Fibroblast of gingiva (primary cell): ENCODE data around the gene PTPRT.

ENCODE experiments used
- DNase-seq: peaks from one replicate; pipeline ENCODE4 v3.0.0-alpha.2; 2011; ENCODE audit warnings: low read depth

Gene PTPRT

DNA sequence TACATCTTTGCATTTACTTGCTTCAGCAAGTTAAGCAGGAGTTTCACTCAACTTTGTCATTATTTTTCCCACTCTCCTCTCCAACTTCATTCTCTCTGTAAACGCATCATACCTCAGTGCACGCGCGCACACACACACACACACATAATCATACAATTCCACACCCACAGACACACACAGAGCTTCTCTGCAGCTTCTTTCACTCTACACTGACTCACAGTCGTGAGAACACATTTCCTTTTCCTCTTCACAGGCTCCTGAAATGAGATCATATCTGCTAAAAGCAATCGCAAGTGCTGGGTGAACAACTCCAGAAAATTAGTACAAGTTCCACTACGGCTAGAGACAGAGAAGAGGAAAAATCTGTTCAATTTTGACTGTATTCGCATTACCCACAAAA, 215.4 kb downstream of the PTPRT start:
- no peak for DNase-seq

DNA sequence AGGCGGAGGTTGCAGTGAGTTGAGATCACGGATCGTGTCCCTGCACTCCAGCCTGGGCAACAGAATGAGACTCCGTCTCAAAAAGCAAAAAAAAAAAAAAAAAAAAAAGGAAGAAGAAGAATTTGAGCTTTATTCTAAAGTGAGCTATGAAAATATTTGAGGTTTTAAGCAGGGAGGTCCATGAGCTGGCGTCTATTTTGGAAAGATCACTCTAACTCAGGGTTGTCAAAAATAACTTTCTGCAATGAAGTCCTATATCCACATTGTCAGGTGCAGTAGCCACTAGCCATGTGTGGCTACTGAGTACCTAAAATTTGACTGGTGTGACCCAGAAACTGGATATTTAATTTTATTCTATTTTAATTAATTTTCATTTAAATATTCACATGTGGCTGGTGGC, 217.1 kb downstream of the PTPRT start:
- DNase-seq = no peak

DNA sequence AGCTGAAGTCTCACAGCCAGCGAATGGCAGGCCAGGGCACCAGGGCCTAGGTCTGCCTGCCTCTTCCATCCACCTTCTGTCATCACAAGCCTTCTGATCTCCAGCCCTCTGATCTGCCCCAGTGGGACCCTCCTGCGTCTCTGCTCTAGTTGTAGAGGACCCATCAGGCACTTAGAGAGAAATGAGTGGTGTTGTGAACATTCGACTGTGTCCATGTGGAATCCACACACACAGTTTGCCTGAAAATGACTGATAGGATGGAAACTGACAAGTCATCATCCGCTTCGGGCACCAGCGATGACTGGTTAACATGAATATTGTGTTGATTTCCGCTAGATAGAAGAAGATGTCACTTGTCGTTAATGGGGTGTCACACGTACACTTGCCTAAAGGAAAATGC, 221.0 kb downstream of the PTPRT start:
- no peak for DNase-seq

DNA sequence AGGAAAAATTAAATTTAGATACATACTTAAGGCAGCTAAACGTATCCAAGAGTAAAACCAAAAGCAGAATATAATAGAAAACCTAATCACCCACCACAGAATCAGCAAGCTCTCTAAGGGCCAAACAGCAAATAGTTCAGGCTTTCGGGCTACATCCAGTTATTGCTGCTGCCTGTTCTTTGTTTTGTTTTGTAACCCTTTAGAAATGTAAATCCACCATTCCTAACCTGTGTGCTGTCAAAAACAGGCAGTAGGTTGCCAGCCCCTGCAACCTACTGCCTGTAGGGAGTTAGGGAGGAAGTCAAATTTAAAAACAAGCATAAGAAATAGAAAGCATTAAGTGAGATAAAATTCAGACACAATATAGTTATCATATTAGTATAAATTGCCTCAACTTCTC, 225.9 kb downstream of the PTPRT start:
- no peak for DNase-seq

DNA sequence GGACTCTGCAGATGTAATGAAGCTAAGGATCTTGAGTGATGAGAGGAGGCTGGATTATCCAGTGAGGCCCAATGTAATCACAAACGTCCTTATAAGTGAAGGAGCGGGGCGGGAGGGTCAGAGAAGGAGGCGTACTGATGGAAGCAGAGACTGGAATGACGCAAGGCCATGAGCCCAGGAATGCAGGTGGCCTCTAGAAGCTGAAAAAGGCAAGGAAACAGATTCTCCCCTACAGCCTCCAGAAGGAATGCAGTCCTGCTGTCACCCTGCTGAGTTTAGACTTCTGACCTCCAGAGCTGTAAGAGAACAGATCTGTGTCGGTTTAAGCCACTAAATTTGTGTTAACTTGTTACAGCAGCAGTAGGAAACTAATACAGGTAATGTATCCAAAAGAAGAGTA, 227.9 kb downstream of the PTPRT start:
- no peak for DNase-seq

DNA sequence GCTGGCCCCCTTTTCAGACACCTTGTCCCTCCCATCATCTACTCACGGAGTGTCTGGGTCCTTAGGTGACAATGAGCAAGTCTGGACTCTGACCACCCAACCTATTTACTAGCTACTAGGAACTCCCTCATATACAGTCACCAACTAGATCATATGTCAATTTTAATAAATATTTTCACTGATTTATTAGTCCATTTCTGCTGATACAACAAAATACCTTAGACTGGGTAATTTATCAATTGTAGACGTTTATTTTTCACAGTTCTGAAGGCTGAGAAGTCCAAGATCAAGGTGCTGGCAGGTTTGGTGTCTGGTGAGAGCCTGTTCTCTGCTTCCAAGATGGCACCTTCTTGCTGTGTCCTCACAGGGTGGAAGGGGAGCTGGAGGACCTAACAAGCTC, 229.7 kb downstream of the PTPRT start:
- DNase-seq = no peak

DNA sequence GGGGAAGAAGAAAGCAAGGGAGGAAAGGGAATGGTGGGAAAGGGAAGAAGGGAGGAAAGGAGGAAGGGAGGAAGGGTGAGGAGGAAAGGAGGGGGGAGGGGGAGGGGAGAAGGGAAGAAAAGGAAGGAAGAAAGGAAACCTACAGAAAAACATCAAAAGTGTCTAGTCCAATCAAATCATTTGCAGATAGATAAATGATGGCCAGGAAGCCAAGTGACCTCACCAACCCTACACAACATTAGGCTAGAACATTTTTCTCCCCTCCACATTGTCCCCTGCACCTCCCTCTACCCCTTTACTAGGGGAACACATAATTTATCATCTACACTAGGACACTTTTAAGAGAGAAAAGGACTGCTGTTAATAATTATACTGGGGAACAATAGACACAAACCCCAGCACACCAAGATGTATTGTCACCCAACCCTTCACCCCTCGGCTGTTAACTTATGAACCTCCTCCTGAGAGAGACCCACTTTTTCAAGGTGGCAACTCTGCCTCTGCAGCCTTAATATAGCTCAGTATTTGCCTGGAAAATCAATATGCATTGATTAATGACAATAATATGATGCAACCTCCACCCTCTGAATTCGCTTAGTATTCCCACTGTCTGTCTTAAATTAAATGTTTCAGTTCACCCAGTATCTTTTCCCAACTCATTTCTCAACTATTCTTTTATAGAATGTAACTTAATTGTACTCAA, 231.2 kb downstream of the PTPRT start:
- DNase-seq = no peak

DNA sequence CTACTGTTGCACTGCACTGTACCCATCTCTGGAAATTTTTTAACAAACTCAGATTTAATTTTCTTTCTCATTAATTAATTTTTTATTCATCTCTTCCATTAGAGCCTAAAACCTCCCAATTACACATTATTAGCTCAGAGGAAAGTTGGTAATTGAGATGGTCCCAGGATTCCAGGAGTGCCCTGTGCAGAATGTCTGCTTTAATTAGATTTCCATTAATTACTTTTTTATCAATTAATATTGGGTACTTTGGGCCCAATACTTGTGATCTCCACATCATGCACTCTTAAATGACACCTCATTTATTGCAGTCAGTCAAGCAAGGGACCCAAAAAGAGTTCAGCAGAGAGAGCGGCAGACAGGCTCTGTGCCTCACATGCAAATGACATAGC, 232.0 kb downstream of the PTPRT start:
- no peak for DNase-seq

DNA sequence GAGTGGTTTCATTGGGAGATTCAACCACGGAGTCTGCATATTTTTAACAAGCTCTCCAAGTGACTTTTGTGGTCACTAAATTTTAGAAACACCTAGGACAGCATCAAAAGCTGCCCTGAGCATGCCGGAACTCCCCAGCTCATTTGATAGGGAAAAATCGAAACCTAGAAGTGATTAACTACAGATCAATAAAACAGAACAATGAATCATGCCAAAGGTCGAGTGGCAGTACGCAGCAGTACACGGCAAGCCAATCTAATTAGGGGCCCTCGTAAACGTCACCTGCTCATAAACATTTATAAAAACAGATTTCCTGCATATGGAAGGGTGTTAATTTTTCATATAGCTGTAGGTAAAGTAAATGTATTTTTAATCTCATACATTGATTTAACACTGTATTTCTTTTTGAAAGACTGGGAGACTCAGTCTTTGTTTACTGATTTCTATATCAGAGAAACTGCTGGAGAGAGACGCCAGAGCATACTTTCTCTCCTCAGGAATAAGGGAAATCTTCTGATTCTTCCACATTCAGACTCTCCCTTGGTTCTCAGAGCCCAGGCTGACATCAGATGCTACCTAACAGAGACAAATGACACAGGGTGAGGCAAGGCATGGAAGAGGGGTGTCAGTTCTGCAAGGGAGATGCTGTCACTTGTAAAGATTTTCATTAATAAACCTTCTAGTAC, 232.5 kb downstream of the PTPRT start:
- no peak for DNase-seq

DNA sequence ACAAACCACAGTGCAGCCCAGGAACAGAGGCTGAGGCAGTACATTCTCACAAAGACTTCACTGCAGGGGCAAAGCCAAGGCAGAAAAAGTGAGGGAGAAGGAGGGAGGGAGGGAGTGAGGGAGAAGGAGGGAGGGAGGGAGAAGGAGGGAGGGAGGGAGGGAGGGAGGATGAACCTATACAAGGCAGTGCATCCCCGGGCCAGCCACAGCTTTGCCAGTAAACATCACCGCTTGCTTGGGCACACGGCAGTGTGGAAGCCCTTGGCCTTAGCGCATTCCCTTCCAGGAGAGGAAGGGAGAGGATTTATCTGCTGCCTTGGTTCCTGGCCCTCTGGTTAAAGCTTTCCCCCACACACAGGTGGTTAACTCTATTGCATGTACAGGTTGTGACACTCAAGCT, 234.0 kb downstream of the PTPRT start:
- DNase-seq = no peak

DNA sequence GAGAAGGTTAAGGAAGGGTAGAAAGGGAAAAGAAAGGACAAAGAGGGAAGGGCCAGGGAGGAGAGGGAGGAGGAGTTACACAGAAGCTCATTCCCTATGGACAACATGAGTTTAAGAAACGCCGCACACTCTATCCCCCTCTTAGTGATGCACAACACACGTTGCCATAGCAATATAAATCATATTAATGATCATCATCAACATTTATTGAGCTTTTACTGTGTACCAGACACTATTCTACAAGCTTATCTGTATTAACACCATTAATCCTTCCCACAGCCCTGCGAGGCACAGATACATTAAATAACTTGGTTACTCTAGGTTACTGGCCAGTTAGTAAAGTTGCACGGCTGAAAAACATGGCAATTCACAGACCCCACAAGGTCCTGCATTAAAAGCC, 234.8 kb downstream of the PTPRT start:
- DNase-seq = no peak

DNA sequence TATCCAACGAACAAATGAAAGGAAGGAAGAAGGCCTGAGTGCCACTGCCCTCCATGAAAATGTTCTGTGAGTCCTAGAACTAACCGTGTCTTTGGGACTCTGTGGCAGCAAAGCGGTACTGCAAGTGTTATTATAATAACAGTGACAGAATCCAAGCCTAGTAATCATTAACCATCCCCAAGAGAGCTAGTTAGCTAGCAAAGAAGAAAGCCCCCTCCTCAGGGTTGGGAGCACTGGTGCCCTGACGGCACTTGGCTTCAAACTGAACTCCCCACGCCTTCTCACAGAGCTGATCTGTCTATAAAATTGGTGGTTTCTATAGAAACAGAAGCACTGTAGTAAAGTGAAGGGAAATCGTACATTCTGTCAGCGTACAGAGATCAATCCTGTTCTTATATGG, 239.8 kb downstream of the PTPRT start:
- no peak for DNase-seq

DNA sequence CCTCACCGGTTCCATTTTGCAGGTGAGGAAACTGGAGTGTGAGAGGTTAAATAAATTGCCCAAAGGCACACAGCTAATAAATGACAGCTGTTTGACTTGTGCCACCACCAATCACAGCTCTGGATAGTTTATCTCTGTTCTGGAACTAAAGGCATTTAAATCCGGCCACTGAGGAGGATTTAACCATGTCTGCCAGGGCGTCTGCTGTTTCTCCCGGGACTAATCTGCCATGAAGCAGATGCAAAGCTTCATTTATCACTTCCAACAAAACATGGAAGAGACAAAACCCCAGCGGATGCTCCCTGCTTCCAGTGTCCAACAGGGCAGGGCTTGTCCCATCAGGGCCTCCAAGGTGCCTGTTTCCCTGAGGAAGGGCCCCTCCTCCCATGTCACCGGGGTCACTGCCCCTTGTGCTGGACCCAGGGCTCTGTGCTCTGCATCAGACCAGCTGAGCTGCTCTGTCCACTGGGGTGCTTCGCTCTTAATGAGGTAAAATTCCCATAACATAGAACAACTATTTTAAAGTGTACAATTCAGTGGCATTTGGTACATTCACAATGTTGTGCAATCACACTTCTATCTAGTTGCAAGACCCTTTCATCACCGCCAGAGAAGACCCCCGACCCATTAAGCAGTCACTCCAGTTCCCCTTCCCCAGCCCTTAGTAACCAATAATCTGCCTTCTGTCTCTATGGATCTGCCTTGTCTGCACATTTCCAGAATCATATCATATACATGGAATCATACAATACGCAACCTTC, 244.3 kb downstream of the PTPRT start:
- DNase-seq = no peak

DNA sequence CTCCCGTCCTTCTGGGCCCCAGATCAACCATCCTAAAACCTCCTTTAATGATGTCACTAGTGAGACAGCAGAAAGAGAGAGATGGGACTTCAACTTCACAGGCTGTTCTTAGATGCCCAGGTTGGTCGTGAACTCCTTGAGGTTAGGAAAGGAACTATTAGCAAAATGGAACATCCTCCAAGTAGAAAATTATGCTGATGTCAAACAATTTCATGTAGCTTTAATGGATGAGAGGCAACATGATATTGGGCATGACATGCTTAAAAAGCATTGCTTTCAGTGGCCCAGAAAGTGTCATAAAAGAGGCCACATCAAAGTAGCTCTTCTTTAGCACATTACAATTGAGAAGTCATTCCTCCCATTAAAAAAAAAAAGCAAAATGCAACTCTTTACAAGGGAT, 248.1 kb downstream of the PTPRT start:
- DNase-seq = no peak

DNA sequence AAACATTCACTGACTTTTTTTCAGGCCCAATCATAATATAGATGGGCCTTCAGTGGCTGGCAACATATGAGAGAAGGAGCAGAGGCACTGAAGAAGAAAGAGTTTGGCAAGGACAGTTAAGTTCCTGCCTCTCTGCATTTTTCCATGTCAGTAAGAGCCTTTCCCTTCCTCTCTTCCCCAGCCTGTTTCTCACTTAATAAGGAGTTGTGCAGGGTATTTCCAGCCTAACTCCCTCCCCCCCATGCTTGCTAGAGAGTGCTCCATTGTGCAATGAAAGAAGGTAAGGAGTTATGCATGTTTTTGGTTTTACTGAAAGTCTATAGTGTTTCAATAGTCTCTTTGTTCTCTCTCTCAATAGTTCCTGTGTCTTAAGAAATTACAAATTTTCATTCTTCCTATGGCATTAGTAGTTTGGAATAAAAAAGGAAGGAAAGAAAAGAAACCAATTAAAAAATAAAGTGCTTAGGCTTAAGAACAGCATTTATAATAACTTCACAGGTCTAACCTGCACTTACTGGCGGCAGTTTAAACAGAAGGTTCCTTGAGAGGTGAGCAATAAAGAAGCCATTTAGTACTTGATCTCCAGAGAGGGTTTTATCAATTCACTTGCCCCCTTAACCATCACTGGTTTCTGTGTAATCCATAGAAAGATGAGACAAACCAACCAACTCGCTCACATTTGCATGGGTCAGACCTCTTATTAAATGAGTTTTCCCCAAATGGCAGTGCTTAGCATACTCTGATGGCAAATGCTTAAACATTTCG, 251.1 kb downstream of the PTPRT start:
- DNase-seq = no peak

DNA sequence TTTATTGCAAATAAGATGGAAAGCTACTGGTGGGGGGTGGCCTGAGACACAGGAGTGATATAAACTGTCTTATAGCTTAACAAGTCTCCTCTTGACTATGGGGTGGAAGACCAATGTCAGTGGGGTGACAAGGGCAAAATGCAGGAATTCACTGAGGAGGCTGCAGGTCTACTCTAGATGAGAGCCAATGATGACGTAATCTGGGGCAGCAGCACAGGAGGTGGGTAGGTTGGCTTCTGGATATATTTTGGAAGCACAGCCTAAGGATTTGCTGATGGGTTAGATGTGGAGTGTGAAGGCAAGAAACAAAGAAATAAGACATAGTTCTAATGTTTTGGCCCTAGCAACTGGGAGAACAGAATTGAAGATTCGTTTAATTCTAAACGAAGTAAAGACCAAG, 253.2 kb downstream of the PTPRT start:
- DNase-seq = no peak

DNA sequence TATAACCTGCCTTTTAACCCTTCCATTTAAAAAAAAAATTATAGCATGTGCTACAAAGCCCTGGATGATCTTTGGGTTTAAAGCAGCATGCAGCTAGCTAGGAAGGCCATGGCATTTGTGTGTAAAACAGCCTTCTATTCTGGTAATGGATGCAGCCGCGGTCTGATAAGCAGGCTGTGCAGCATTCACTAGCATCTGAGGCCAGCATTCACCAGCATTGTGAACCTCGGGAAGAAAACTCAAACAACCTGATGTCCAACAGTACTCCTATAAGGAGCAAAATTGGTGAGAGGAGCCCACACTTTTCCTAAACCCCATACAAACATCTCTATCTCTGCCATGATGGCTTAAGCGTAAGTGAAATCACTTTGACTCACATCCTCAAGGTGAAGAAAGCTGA, 265.5 kb downstream of the PTPRT start:
- DNase-seq = no peak

DNA sequence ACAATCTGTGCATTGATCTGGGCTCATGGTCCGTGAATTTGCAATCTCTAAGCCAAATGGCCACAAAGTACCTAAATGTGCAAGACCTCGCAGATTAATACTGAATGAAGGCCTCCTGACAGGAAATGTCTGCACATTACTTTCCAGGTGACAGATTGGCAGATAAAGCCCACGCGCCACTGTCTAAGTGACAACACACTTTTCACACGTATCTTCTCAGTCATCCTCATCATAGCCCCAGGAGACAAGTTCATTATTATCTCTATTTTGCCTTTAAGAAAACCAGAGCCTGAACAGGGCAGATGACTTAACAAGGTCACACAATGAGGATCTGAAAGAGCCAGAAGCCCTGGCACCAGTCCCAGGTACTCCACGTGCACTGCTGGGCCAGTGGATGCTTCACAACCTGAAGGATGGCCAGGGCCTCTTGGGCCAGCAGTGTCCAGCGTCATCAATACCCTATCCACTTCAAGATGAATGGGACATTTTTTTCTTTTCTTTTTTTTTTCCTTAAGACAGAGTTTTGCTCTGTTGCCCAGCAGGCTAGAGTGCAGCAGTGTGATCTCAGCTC, 266.3 kb downstream of the PTPRT start:
- DNase-seq = no peak

DNA sequence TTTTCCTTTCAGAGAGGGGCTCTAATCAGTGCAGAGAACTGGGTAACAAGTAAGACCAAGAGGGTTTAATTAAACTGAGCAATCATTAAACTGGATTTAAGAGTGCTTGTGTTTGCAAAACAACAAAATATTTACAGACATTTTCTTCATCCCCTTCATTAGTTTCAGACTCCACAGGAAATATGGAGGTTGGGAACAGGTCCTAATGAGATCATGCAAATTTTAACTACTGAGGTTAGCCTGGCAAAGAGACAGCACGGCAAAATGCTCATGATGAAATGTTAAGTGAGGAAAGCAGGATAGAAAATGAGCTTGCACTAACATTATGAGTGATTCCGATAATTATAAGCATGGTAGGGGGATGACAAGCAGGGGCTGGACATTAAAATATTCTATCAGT, 268.9 kb downstream of the PTPRT start:
- DNase-seq = no peak

DNA sequence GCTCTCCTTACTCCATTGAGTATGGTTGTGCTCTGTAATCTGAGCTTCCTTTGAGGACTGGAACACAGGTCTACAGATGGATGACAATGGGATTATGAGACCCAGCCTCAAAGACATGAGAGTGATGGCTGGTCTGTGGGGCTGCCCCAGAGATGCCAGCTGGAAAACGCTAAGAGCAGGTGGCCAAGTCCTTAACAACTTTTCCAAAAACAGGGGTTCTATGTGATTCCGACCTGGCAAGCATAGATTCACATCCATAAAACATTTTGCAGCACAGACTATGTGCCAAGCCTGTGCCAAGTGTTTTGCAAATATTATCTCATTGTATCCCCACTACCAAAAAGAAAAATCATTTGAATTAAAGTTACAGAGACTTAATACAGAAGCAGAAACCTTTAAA, 270.4 kb downstream of the PTPRT start:
- DNase-seq = no peak

DNA sequence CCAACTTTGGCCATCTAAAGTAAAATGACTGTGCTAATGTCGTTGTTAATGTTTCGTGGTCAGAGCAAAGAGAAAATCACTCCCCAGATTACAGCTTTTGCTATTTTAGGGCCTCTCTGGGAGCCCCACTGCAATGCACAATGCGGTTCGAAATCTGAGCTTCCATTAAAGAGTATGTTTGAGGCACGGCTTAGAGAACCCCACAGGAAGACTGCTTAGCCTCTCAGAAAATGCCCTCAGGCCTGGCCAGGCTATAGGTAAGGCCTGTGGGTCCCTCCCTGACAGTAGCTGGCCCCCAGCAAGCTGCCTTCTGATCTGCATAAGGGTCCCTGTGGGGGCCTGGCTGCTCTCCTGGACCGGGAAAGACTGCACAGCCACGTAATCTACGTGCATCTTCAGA, 274.6 kb downstream of the PTPRT start:
- no peak for DNase-seq

DNA sequence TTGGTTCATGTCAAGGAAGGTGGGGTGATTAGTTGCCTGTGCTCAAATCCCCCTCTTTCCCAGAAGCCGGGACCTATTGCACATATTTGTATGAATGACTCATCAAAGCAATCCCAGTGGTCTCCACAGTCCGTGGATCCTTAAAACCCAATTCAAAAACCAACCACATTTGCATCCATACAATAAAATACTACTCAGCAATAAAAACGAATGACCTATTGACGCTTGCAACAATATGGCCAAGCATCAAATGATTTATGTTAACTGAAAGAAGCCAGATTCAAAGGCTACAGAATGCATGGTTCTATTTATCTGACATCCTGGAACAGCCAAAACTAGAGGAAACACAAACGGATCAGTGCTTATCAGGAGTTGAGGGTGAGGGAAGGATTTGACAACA, 275.4 kb downstream of the PTPRT start:
- DNase-seq = no peak
